ENCODE measurements around the gene CXCL14.

- TF ChIP-seq POLR2A (IDR thresholded peaks at IDR 0.05; ENCODE audit: borderline replicate concordance, extremely low read depth, insufficient read depth, insufficient read length), result no peak
- no peak for TF ChIP-seq FOSL1 (IDR thresholded peaks at IDR 0.05; ENCODE audit: low read depth)
- TF ChIP-seq POLR2AphosphoS5 (IDR thresholded peaks at IDR 0.05; ENCODE audit: low read depth, low read length), result no peak
- no peak for TF ChIP-seq CTCF (IDR thresholded peaks at IDR 0.05 in 2 of 3, conservative IDR thresholded peaks at IDR 0.05 in 1 of 3; ENCODE audit: borderline replicate concordance in 1 of 3, insufficient read depth in 1 of 3, low read depth in 2 of 3, low read length in 2 of 3)
- TF ChIP-seq ZNF274 (IDR thresholded peaks at IDR 0.05; ENCODE audit: low read depth, low read length), result no peak
- TF ChIP-seq MAX (IDR thresholded peaks at IDR 0.05), result no peak
- TF ChIP-seq REST (IDR thresholded peaks at IDR 0.05; ENCODE audit: low read depth), result no peak
- no peak for TF ChIP-seq EZH2 (IDR thresholded peaks at IDR 0.05)
- no peak for TF ChIP-seq SRF (IDR thresholded peaks at IDR 0.05; ENCODE audit: low read depth)
- no peak for TF ChIP-seq ATF3 (IDR thresholded peaks at IDR 0.05)
- no peak for TF ChIP-seq RAD21 (IDR thresholded peaks at IDR 0.05; ENCODE audit: low read depth)
- no peak for TF ChIP-seq EZH2phosphoT487 (IDR thresholded peaks at IDR 0.05; ENCODE audit: borderline replicate concordance)
- TF ChIP-seq CEBPB (IDR thresholded peaks at IDR 0.05; ENCODE audit: low read depth), result no peak
- TF ChIP-seq JUND (IDR thresholded peaks at IDR 0.05), result no peak
Measured at GRCh38 chr5:135568246-135568645, 10.5 kb downstream of the CXCL14 start.
